Stimulated activated CD8-positive, alpha-beta memory T cell treated with anti-CD3 and anti-CD28 coated beads, Interleukin-4, amount 100 ng/mL, for 24 hours (primary cell): Measurements from ENCODE around the gene PPM1F.
"Not testable (repeated sequence)": the region's sequence is repeated elsewhere in the genome, so short reads cannot be mapped to it uniquely, and the experiment has no call there.

Experiments
- DNase-seq: peaks from one replicate; pipeline ENCODE4 v3.0.0-alpha.2; 2020; ENCODE audit warnings: low read depth

The PPM1F gene

GRCh38 chr22:21939935-21940334 is 12.7 kb downstream of the PPM1F start:
- DNase-seq: not testable (repeated sequence)

GRCh38 chr22:21939461-21939913 is 13.2 kb downstream of the PPM1F start:
- DNase-seq: no peak

GRCh38 chr22:21938906-21939305 is 13.7 kb downstream of the PPM1F start:
- no peak for DNase-seq

- DNase-seq: peak; percentile 86
Observed at GRCh38 chr22:21938071-21938822, 14.4 kb downstream of the PPM1F start.

- no peak for DNase-seq
Observed at GRCh38 chr22:21937821-21938070, 14.9 kb downstream of the PPM1F start.

- no peak for DNase-seq
Observed at GRCh38 chr22:21937041-21937820, 15.4 kb downstream of the PPM1F start.

GRCh38 chr22:21936151-21936775 is 16.4 kb downstream of the PPM1F start:
- DNase-seq: no peak

GRCh38 chr22:21933910-21934309 is 18.7 kb downstream of the PPM1F start:
- DNase-seq: no peak

- no peak for DNase-seq
Observed at GRCh38 chr22:21933413-21933812, 19.2 kb downstream of the PPM1F start.

GRCh38 chr22:21932347-21932746 is 20.3 kb downstream of the PPM1F start:
- no peak for DNase-seq

GRCh38 chr22:21931056-21931455 is 21.6 kb downstream of the PPM1F start:
- DNase-seq: no peak

- DNase-seq: no peak
Observed at GRCh38 chr22:21929253-21929652, 23.4 kb downstream of the PPM1F start.

- DNase-seq: no peak
Observed at GRCh38 chr22:21928048-21928447, 24.6 kb downstream of the PPM1F start.

GRCh38 chr22:21927174-21927823 is 25.3 kb downstream of the PPM1F start:
- no peak for DNase-seq

GRCh38 chr22:21926728-21927127 is 25.9 kb downstream of the PPM1F start:
- no peak for DNase-seq

- DNase-seq: no peak
Observed at GRCh38 chr22:21923163-21923561, 29.5 kb downstream of the PPM1F start.

- no peak for DNase-seq
Observed at GRCh38 chr22:21922370-21923162, 30.1 kb downstream of the PPM1F start.

- DNase-seq: no peak
Observed at GRCh38 chr22:21921729-21922128, 30.9 kb downstream of the PPM1F start.

GRCh38 chr22:21921184-21921721 is 31.4 kb downstream of the PPM1F start:
- no peak for DNase-seq

- DNase-seq: no peak
Observed at GRCh38 chr22:21920341-21921183, 32.1 kb downstream of the PPM1F start.
